Measurements from ENCODE around the gene GRK5. TPM values are rescaled to one million over a fixed set of nuclear protein-coding genes. Genes with fewer than 3 reads are reported as not detected.

The GRK5 gene
- total RNA-seq (2022; extraction: Qiagen RNA extraction; ENCODE audit: low read depth), result 9.2 to 12.3 TPM (median 10.9 TPM) in 5 replicates

GRCh38 chr10:119207366-119207666 is at the start of gene GRK5:
Gene GRK5, plus strand, starts transcription at chr10:119207571. Its CDS starts 347 bp downstream, at chr10:119207918.

DNA sequence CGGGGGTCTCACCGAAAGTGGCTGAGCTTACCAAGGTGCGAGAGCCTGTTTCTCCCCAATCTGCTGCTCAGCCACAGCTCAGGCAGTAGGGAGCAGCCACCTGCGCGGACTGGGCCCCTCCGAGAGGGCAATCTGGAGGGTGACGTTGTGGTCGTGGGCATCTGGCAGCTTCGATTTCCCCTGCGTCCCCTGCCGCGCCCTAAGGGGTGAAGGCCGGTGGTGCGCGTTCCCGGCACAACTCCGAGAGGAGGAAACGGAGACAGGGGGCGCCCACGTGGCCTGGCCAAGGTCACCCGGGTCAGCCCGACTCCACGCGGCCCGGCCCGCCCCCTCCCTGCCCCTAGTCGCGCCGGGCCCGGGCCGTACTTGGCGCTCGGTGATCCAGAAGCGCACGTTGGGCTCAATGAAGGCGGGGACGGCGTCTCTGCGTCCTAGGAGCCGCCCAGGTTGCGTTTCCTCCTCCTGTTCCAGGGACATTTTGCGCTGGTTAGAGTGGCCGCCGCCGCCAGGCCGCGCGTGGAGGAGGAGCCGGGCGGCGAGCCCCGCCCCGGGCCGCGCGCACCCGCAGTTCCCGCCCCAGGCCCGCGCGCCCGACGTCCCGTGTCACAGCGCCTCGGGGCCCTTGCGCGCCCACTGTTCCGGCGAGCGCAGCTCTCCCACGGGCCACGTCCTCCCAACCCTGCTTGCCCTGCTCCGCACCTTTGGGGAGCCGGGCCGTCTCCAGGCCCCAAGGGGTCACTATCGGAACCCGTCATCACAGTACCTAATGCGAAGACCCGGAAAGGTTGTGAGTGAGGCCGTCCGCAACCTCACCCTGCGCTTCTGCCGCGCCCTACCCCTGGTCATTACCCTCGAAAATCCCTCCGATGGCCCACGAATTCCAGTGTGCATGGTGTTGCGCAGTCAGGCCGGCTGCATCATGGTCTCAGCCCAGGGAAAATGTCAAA is 41.9 kb upstream of the GRK5 start, which contains the start of gene SFXN4:
Gene SFXN4, minus strand, starts transcription at position 544 of the 947 bp plus-strand sequence. Its CDS starts 67 bp downstream, at position 477.

GRCh38 chr10:119178372-119179119 is 28.8 kb upstream of the GRK5 start, which contains the start of gene PRDX3:
Gene PRDX3, minus strand, starts transcription at chr10:119178812. Its CDS starts 22 bp downstream, at chr10:119178790.

Other genes with a start within 250 kb of the GRK5 start
- 2.1 to 3.1 TPM (median 2.8 TPM) in 5 replicates for gene NANOS1, start 177.9 kb upstream of the GRK5 start, total RNA-seq (2022; extraction: Qiagen RNA extraction; ENCODE audit: low read depth)
- gene EIF3A, start 126.8 kb upstream of the GRK5 start, total RNA-seq (2022; extraction: Qiagen RNA extraction; ENCODE audit: low read depth), result 127 to 161 TPM (median 153 TPM) in 5 replicates
- gene DENND10, start 103.5 kb upstream of the GRK5 start, total RNA-seq (2022; extraction: Qiagen RNA extraction; ENCODE audit: low read depth), result 39.5 to 69.0 TPM (median 57.1 TPM) in 5 replicates
- 45.1 to 50.9 TPM (median 49.1 TPM) in 5 replicates for gene SFXN4, start 41.9 kb upstream of the GRK5 start, total RNA-seq (2022; extraction: Qiagen RNA extraction; ENCODE audit: low read depth)
- gene PRDX3, start 28.8 kb upstream of the GRK5 start, total RNA-seq (2022; extraction: Qiagen RNA extraction; ENCODE audit: low read depth), result 225 to 335 TPM (median 302 TPM) in 5 replicates

Data from A549 treated with ZK216348 at 1 μM for 4 hours (cell line).